Astrocyte of the spinal cord (primary cell): ENCODE results near the gene DNMT3B.

ENCODE experiments used
- DNase-seq: peaks from one replicate; pipeline ENCODE4 v3.0.0; 2011; ENCODE audit warnings: low read depth, low spot score
- H3K4me3 ChIP-seq: 2 replicates; pipeline ENCODE4 v1.5.1; 2011; ENCODE audit warnings: low read depth, mild to moderate bottlenecking, low read length, moderate library complexity
- CTCF ChIP-seq: IDR thresholded peaks from 2 replicates; pipeline ENCODE4 v1.5.1; 2012; ENCODE audit warnings: low read depth, mild to moderate bottlenecking, low read length, inconsistent platforms
- in situ Hi-C: cut with HindIII; loops from 2 replicates; pipeline ENCODE4 v1.10.0; 2017; ENCODE audit warnings: low sequenced_read_pairs

The DNMT3B gene

GRCh38 chr20:32809907-32810306, 47.7 kb downstream of the DNMT3B start:
- no peak for TF ChIP-seq CTCF
- no peak for DNase-seq
- H3K4me3 ChIP-seq: no peak overlapping the region
- in situ Hi-C loops: no loop called here

- H3K4me3 ChIP-seq: no peak overlapping the region
- in situ Hi-C loops: no loop called here
- DNase-seq: no peak
Observed at GRCh38 chr20:32810941-32811340, 48.8 kb downstream of the DNMT3B start.

GRCh38 chr20:32811886-32812285, 49.7 kb downstream of the DNMT3B start:
- DNase-seq: no peak
- TF ChIP-seq CTCF: no peak
- in situ Hi-C loops: no loop called here
- no peak overlapping the region for H3K4me3 ChIP-seq

More at GRCh38 chr20:32810941-32811340, 48.8 kb downstream of the DNMT3B start:
- no peak for TF ChIP-seq CTCF

GRCh38 chr20:32819992-32820697, 58.0 kb downstream of the DNMT3B start:
- H3K4me3 ChIP-seq: peak overlapping the region; percentile 75
- in situ Hi-C loops: no loop called here
- peak; percentile 50 for DNase-seq
- no peak for TF ChIP-seq CTCF

- no peak for DNase-seq
- H3K4me3 ChIP-seq: peak overlapping the region; percentile 75
- TF ChIP-seq CTCF: no peak
- in situ Hi-C loops: no loop called here
Observed at GRCh38 chr20:32820698-32821377, 58.7 kb downstream of the DNMT3B start.

GRCh38 chr20:32822225-32822624, 60.0 kb downstream of the DNMT3B start:
- in situ Hi-C loops: no loop called here
- H3K4me3 ChIP-seq: no peak overlapping the region
- no peak for TF ChIP-seq CTCF
- DNase-seq: no peak
